ENCODE measurements around the gene DNAJC5.
"Not testable (repeated sequence)": the region's sequence is repeated elsewhere in the genome, so short reads cannot be mapped to it uniquely, and the experiment has no call there.

Gene DNAJC5

DNA sequence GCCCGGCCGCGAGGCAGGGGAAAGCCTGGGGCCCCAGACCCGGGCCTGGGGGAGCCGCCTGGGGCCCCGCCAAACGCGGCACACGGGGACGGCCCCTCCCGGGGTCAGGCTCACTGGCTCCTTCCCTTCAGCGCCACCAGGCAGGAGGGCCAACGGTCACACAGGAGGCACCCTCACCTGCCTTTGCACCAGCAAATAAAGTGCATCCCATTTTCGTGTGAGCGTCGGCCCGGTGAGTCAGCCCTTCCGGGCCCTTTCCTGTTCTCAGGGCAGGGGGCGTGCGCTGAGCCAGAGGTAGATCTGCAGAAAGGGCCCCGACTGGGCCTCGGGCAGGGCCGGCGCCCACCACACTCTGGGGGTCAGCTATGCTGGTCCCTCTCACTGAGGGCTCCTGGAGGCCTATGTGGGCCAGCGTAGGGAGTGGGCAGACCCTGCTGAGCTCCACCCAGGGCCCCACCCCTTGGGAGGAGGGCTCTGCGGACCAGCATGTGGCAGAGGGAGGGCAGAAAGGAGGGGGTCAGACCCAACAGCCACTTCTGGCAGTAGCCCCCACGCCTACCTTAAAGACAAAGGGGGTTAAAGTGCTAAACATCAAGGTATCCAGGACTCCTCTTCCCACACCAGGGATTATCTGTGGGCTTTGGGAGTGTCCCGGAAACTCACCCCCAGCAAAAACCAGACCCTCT, 62.2 kb downstream of the DNAJC5 start:
- peak; percentile 35 for DNase-seq

DNA sequence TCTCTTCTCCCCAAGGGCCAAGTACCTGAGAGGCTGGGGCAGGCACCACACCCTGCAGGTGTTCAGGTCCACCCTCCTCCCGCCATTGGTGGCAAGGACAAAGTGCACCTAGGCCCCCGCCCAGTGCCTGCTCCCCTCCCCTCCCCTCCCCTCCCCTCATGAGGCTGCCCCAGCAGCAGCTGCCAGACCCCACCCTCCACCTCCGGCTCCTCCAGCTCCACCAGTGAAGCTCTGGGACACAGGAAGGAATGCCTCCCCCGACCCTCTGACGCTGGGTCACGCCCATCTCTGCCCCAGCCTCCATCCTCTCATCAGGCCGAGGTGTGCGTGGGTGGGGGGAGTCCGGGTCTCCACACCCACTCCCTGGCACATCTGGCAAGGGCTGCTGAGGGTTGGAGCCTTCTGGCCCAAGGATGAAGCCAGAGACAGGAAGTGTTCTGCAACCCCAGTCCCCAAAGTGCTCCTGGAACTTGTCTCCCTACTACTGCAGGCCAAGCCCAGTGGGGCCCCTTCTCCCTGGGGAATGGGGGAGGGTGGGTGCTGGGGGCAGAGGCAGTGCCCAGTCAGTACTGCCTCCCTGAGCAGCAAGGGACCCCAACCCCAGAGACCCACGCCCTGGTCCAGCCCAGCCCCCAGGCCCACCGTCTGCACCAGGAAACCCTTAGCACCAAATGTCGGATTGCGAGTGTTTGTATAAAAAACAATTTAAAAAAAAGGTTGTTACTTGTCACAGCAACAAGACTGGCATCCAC, 62.9 kb downstream of the DNAJC5 start:
- DNase-seq = no peak

DNA sequence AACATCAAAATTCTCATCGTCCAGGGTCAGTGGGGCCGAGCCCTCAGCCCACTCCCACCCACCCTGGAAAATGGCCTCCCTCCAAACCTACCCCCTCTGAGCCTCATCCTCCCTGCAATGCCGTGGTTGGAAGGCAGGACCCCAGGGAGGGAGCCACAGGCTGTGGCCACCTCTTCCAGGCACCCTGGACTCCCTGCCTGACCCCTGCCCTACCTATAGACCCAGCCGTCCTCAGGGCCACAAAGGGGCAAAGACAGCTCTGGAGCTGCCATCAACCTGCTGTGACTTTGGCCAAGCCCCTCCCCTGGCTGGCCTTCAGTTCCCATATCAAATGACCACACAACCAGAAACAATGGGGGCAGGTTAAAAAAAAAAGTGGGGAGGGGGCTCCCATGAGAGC, 63.5 kb downstream of the DNAJC5 start:
- DNase-seq = no peak

GRCh38 chr20:63958964-63959698, 64.2 kb downstream of the DNAJC5 start:
- DNase-seq = no peak

GRCh38 chr20:63959699-63960075, 64.8 kb downstream of the DNAJC5 start:
- no peak for DNase-seq

- not testable (repeated sequence) for DNase-seq
Observed at GRCh38 chr20:63960654-63961621, 66.0 kb downstream of the DNAJC5 start.

DNA sequence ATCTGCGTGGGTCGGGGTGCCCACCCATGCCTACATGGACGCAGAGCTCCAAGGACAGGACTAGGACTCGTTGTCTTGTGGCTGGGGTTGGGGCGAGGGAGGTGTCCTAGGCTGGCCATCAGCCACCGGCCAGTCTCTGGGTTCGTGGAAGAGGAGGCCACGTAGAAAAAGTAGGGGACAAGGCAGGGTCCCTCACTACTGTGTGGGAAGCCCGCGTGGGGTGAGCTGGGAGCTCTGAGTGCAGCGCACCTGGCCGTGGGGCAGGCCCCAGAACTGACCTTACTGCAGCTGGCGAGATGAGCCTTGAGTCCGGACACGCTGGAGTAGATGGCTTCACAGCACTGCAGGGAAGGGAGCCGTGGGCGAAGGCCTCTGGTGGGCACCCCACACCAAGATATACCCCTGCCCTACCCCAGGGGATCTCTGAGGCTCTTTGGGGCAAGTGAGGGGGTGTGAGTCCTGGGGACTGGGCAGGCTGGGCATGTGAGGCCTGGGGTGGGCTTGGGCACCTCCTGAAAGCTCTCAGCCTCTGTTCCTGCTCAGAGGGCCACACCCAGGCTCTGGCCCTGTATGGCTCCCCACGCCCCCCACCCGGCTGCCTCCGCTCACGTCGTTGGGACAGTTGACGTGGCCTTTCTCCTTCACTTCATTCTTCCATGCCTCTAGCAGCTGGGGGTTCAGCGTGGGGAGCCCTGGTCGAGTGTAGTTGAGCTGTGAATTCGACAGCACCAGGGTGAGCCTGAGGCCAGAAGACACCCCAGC, 66.9 kb downstream of the DNAJC5 start:
- DNase-seq = no peak

DNA sequence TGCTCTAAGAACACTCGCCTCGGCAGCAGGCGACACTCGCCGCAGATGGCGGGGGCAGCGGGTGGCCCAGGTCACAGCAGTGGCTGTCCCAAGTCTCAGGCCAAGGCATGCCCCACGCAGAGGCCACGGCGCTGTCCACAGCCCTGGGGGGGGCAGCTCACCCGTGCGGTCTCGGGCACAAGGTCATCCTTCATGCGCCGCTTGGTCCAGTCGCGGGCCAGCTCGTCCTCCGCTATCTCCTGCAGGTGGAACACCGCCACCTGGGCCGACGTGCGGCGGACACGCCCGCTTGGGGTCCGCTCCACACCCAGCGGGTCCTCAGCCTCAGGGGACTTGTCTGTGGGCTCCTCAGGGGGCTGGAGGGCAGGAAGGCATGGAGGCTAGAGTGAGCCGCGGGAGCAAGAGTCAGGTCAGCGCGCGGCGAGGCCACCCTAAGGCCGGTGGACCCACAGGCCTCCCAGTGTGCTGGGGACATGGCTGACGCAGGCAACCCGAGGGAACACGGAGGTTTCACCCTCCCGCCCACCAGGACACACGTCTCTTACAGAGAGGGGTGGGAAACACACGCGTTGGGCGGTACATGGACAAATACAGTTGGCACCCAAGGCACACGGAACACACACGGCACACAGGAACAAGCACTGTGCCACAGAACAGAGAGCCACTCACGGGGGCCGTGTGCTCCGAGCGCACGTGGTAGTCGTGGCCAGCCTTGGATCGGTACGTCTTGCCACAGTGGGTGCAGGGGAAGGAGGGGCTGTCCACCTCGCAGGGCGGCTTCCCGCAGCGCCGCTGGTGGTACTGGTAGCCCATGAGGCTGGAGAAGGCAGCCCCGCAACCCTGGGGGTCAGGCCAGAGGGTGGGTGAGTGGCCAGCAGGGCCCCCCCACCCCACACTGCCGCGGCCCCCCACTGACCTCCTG, 67.8 kb downstream of the DNAJC5 start:
- DNase-seq = no peak

GRCh38 chr20:63963348-63963741, 68.4 kb downstream of the DNAJC5 start:
- no peak for DNase-seq

GRCh38 chr20:63963784-63964301, 68.9 kb downstream of the DNAJC5 start:
- DNase-seq = no peak

DNA sequence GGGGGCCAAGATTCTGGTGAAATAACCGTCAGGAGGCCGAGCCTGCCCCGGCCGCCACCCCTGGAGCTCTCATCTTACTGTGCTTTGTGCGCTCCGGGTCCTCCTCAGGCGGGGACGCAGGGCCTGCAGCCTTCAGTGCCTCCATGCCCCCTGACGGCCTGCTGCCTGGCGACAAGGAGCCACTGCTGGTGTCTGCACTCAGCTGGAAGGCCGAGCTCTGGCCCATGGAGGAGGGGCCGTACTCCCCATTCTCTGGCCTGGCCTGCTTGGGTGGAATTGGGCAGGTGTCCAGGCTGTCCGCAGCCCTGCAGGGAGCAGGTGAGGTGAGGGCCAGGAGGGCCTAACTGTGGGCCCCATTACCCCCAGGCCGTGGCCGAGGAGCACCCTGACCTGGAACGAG, 69.5 kb downstream of the DNAJC5 start:
- DNase-seq = no peak

DNA sequence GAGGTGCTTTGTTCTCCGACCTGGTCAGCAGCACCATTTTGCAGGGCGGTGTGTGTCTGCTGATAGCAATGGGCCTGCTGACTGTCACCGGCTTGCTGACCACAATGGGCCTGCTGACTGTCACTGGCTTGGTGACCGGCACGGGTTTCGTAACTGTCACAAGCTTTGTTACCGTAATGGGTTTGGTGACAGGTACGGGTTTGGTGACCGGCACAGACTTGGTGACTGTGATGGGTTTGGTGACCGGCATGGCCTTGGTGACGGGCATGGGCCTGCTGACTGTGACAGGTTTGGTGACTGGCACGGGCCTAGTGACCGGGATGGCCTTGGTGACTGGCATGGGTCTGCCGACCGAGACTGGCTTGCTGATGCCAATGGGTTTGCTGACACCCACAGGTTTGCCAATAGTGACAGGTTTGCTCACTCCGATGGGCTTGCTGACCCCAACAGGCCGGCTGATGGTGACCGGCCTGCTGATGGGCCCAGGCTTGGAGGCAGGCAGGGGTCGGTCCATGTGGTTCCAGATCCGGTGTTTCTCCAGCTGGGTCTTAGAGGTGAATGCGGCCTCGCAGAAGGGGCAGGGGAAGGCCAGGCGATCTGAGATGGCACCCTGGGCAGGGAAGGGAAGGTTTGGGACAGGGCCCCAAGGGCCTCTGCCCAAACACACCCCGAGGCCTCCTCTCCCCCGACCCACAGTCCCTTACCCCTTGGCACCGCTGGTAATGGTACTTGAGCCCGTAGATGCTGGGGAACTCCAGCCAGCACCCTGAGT, 71.4 kb downstream of the DNAJC5 start:
- DNase-seq = no peak

DNA sequence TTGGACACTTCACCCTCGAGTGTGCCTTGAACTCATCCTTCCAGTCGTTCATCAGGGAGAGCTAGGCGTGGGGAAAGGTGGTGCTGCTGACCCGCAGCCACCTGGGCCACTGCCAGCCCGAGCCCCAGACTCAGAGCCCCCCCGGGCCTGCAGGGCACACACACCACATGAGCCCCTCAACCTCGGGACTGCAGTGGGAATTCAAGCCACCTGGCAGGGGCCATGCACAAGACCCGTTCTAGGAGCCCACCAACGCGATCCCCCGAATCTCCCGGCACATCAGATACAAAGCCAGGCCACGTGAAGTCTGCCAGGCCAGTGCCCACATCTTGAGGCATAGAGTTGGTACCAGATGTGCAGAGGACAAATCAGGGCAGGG, 72.0 kb downstream of the DNAJC5 start:
- DNase-seq = no peak

- no peak for DNase-seq
Observed at GRCh38 chr20:63967330-63968135, 72.6 kb downstream of the DNAJC5 start.

DNA sequence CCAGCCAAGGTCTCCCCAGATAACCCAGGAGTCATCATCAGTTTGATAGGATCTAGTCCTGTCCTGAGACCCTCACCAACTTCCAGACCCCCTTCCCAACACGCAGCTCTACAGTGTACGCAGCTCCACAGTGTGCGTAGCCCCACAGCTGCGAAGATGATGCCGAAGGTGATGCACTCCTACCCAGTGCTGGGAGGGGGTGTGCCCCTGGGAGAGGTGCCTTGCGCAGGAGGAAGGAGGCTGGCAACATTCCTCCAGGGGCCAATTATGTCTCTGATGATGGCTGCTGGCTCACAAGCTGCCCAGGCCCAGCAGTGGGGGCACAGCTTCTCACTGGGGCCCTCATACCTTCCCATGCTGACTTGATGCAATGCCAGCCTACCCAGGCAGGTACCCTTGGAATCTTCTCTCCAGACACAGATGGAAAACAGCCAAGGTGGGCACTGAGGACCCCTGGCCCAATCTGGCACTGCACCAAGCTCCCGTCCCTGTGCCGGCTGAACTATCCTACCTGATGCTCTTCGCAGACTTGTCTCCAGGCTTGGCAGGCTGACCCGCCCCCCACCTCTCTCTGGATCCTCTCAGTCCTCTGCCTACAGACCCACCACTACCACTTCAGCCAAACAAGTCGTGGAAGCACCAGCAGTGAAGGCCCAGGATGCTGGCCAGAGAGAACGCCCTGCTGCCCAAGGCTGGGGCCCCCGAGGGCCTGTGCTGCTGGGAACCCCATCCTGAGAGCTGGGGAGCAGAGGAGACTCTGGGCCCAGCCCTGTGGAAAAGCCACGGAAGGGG, 73.4 kb downstream of the DNAJC5 start:
- DNase-seq = no peak

DNA sequence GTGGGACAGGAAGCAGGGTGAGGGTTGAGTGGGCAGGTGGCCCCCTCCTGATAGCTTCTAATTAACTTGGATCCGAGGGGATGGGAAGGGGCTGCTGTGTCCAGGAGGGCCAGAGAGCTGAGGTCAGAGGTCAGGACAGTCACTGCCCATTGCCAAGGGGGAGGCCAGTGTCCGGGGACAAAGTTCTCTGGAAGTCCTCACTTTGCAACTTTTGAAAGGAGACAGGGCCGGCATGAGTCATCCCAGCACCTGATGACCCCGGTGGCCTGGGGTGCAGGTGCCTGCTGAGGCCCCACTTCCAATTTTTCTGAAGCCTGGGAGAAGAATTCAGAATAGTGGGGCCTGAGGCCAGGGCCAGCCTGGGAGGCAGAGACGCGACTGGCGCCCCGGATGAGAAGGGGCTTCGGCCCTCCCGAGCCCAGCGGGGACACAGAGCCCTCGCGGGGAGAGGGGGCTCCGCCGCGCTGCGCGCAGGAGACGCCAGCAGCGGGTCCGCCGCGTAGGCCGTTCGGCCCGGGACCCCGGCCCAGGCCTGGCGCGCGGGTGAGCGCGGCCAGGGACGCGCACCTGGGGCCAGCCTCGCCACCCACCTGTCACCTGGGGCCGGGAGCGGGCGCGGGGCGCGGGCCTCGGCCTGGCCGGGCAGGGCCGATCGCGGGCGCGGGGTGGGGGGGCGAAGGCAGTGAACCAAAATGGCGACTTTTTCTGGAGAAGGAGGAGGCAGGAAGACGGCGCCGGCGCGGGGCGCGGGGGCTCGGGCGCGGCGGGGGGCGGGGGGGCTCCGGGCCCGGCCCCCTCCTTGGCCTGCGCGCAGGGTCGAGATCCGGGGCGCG, 74.2 kb downstream of the DNAJC5 start:
- no peak for DNase-seq

Data from KG1 (cell line).